WI38 (cell line): ENCODE measurements around the gene PPP2R3A.
A peak's percentile ranks its signal among the peaks of the same experiment; 100 is the strongest.

Experiments used
- H3K4me3 ChIP-seq: 2 replicates; pipeline ENCODE4 v1.5.1; 2011; ENCODE audit warnings: low read depth, mild to moderate bottlenecking, control low read depth, low read length
- CTCF ChIP-seq: IDR thresholded peaks from 2 replicates; pipeline ENCODE4 v1.5.1; 2012; ENCODE audit warnings: low read depth, mild to moderate bottlenecking, control low read depth, low read length

PPP2R3A gene

DNA sequence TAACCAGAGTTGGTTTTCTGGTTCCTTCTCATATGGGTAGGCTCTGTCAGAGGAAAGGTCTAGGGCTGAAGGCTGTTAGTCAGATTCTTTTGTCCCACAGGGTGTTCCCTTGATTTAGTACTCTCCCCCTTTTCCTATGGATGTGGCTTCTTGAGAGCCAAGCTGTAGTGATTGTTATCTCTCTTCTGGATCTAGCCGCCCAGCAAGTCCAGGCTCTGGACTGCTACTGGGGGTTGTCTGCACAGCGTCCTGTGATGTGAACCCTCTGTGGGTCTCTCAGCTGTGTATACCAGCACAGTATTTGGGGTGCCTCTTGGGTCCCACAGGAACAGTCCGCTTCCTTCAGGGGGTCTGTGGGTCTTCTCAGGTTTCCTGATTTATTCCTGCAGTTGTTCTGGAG is 70.8 kb downstream of the PPP2R3A start:
- no peak for TF ChIP-seq CTCF
- no peak overlapping the region for H3K4me3 ChIP-seq

DNA sequence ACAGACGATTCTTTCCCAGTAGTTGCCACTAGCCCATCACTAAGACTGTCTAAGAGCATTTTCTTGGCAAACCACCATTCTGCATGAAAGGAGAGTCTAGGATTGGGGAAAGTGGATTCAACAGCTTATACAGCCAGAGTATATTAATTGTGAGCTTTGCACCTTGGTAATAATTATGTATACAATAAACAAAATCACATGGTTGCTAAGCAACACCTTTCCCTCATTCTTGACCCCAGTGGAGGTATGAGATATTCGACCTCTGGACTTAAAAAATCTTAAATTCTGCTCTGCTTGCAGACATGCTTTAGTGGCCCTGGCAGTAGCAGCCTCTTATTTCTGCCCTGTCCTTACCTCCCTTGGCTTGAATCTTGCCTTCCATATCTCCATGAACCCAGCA is 73.1 kb downstream of the PPP2R3A start:
- no peak overlapping the region for H3K4me3 ChIP-seq
- TF ChIP-seq CTCF: no peak

DNA sequence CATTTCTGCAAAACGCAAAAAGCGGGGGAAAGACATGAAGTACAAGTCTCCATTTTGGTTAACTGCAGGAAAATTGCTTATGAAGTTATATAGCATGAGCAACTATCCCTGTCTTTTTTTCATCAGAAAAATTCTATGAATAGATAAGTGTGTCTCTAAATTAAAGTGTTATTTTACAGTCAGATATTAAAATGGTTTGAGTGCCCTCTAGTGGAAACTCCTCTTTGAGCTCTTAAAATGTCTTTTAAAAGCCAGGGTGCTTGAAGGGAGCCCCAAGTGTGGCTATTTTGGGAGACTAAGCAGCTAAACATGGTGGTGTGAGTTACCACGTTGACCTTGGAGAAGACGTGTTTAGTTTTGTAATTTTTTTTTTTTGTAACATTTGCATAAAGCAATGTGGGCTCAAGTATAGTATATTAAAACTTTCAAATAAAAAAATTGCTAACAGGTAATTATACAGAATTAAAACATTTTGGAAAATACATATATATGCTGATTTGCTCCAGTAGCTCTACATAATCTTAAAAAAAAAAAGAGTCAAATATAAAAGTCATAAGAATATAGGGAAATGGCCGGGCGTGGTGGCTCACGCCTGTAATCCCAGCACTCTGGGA is 77.2 kb downstream of the PPP2R3A start:
- H3K4me3 ChIP-seq: no peak overlapping the region
- TF ChIP-seq CTCF: peak; percentile 30; the same call in 1 of the 2 replicates

- no peak overlapping the region for H3K4me3 ChIP-seq
- no peak for TF ChIP-seq CTCF
Measured at GRCh38 chr3:136044980-136045745, 79.6 kb downstream of the PPP2R3A start.

DNA sequence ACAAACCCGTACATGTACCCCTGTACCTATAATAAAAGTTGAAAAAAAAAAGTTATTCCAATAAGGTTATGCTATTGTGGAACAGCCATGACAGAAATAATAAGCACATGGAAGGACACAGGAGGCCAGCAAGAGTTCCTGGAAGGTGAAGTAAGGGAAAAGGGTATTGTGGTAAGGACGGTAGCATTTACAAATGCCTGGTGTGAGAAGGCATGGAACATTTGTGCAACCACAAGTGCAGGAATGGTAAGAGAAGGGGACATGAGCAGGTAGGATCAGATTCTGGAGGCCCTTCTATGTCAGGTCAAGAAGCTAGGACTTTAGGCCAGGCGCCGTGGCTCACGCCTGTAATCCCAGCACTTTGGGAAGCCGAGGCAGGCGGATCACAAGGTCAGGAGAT is 82.5 kb downstream of the PPP2R3A start:
- H3K4me3 ChIP-seq: no peak overlapping the region
- no peak for TF ChIP-seq CTCF

GRCh38 chr3:136050250-136050649 is 84.7 kb downstream of the PPP2R3A start:
- no peak for TF ChIP-seq CTCF
- H3K4me3 ChIP-seq: no peak overlapping the region

DNA sequence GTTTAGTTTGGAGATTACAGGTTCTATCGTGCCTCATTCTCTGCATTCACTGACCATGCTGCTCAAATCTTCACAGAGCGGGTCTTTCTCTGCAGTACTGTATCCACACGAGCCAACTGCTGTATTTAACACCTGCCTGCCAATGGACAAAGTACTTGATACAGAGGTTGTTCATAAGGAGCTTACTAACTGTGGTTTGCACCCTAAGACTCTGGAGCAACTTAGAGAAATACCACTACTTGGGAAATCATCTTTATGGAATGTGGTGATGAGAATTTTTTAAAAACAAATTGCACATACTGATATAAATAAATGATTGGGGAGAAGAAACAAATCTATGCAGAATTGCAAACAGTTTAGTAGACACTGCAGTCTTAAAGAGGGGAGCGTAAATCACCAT is 90.0 kb downstream of the PPP2R3A start:
- no peak overlapping the region for H3K4me3 ChIP-seq
- TF ChIP-seq CTCF: no peak
